Stimulated activated CD4-positive, alpha-beta T cell treated with anti-CD3 and anti-CD28 coated beads, Interleukin-15, amount 100 ng/mL, for 48 hours (primary cell): Measurements from ENCODE around the gene TBL3.
A peak's percentile ranks its signal among the peaks of the same experiment; 100 is the strongest.

Experiments
- DNase-seq, 2 donors: peaks; one replicate each; pipeline ENCODE4 v3.0.0-alpha.2; 2020; ENCODE audit warnings: low read depth in 2 of 2

Gene TBL3

GRCh38 chr16:2015947-2016208 is 44.0 kb downstream of the TBL3 start:
- no peak for DNase-seq

- no peak for DNase-seq
Measured at GRCh38 chr16:2016407-2016922, 44.6 kb downstream of the TBL3 start.

GRCh38 chr16:2019518-2019920 is 47.7 kb downstream of the TBL3 start, which contains the start of gene NPW:
TSS of gene NPW (plus strand) at chr16:2019785.
- no peak for DNase-seq

- no peak for DNase-seq
Measured at GRCh38 chr16:2019921-2020831, 48.3 kb downstream of the TBL3 start.

- DNase-seq: no peak
Measured at GRCh38 chr16:2022723-2023091, 50.9 kb downstream of the TBL3 start.

GRCh38 chr16:2023092-2024031 is 51.5 kb downstream of the TBL3 start:
- DNase-seq: peak; percentile 85 to 94

GRCh38 chr16:2024032-2024420 is 52.2 kb downstream of the TBL3 start:
- no peak for DNase-seq

GRCh38 chr16:2025251-2025650 is 53.4 kb downstream of the TBL3 start:
- no peak for DNase-seq

- no peak for DNase-seq
Measured at GRCh38 chr16:2025878-2026460, 54.1 kb downstream of the TBL3 start.

- DNase-seq: no peak
Measured at GRCh38 chr16:2026461-2027023, 54.7 kb downstream of the TBL3 start, which contains the start of gene NHERF2. TSS of gene NHERF2 (plus strand) at chr16:2026902. CDS start at chr16:2027006, 104 bp downstream.

- DNase-seq: no peak
Measured at GRCh38 chr16:2027024-2028010, 55.5 kb downstream of the TBL3 start.

GRCh38 chr16:2028146-2028545 is 56.3 kb downstream of the TBL3 start:
- DNase-seq: no peak

- DNase-seq: no peak
Measured at GRCh38 chr16:2028620-2029220, 56.9 kb downstream of the TBL3 start.

- no peak for DNase-seq
Measured at GRCh38 chr16:2029350-2029749, 57.5 kb downstream of the TBL3 start.

- no peak for DNase-seq
Measured at GRCh38 chr16:2030036-2030435, 58.2 kb downstream of the TBL3 start.

- no peak for DNase-seq
Measured at GRCh38 chr16:2031081-2031577, 59.3 kb downstream of the TBL3 start.
